NCI-H146 treated with DMSO at 0.1 percent for 48 hours (cell line): ENCODE results near the gene EVA1B.

Source experiments
- DNase-seq: peaks from one replicate; lab custom pipeline; 2025; ENCODE audit not compliant: unreplicated experiment; lab: John Stamatoyannopoulos, UW

The EVA1B gene

GRCh38 chr1:36284061-36284460, 39.4 kb downstream of the EVA1B start:
- DNase-seq: no peak

DNA sequence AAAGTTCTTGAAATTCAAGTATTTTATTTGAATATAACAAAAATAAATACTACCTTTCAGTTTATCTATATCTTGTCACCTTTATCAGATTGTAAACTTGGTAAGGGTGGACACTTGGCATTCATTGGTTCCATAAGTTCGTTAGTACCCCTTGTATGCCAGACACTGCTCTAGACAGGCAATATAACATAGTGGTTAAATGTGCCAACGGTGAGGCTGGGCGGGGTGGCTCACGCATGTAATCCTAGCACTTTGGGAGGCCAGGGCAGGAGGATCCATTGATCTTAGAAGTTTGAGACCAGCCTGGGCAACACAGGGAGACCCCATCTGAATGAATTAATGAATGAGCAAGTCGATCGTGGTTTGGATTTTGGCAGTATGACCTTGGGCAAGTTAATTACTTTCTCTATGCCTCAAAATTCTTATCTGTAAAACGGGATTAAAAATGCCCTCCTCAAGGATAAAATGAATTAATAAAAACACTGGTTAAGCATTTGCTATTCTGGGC, 43.6 kb downstream of the EVA1B start:
- DNase-seq: no peak

- no peak for DNase-seq
Measured at GRCh38 chr1:36279110-36279788, 44.2 kb downstream of the EVA1B start.

- DNase-seq: no peak
Measured at GRCh38 chr1:36276688-36277087, 46.8 kb downstream of the EVA1B start.

DNA sequence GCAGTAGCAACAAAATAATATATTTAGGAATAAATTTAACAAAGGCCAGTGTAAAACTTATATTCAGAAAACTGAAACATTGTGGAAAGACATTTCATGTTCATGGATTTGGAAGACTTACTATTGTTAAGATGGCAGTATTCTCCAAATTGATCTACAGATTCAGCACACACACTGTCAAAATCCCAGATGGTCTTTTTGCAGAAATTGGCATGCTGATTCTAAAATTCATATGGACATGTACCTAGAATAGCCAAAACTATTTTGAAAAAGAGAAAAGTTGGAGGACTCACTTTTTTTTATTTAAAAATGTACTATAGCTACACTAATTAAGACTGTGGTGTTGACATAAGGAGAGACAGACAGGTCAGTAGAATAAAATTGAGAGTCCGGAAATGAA, 49.2 kb downstream of the EVA1B start:
- no peak for DNase-seq

DNA sequence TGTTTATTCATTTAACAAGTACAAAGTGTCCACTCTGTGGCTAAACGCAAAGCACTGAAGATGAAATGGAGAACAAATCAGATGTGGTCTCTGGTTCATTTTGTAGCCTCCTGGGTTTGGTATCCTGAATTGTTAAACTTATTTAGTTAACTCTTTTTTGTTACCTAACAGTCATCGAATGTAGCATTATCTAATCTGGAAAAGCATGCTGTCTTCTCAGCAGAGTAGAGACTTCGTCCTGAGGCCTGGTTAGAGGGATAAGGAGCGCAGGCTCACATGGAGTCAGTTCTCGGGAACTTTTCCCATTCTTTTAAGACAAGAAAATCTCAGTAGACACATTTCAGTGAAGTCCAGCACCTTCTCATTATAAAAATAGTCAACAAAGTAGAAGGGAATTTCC, 50.4 kb downstream of the EVA1B start:
- DNase-seq: no peak
